Measurements from ENCODE around the gene GAGE10.
"Not testable (repeated sequence)": the region's sequence is repeated elsewhere in the genome, so short reads cannot be mapped to it uniquely, and the experiment has no call there.

DNA sequence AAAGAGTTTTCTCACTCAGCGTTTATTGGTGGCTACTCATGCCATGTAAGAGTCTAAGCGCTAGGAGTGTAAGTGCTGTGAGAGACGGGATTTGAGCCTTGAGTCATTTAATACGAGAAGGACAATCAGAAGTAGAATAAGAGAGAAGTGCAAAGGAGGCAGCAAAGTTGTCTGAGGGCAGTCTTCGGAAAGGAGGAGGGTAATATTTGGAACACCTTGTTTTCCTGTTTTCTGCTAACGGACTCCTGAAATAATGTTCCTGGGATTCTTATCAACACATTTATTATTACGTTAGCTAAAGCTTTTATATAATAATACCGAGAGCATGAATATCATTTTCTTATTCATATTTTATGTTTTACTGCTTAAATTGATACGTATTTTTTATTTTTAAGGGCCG is 42.0 kb downstream of the GAGE10 start:
- TF ChIP-seq, protein P1, sequence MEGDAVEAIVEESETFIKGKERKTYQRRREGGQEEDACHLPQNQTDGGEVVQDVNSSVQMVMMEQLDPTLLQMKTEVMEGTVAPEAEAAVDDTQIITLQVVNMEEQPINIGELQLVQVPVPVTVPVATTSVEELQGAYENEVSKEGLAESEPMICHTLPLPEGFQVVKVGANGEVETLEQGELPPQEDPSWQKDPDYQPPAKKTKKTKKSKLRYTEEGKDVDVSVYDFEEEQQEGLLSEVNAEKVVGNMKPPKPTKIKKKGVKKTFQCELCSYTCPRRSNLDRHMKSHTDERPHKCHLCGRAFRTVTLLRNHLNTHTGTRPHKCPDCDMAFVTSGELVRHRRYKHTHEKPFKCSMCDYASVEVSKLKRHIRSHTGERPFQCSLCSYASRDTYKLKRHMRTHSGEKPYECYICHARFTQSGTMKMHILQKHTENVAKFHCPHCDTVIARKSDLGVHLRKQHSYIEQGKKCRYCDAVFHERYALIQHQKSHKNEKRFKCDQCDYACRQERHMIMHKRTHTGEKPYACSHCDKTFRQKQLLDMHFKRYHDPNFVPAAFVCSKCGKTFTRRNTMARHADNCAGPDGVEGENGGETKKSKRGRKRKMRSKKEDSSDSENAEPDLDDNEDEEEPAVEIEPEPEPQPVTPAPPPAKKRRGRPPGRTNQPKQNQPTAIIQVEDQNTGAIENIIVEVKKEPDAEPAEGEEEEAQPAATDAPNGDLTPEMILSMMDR (IDR thresholded peaks at IDR 0.05) = not testable (repeated sequence)
- not testable (repeated sequence) for TF ChIP-seq POLR2A, EP300 (IDR thresholded peaks at IDR 0.05)
